NB4 (cell line): Measurements from ENCODE around the gene MIER2.
"Not testable (repeated sequence)": the region's sequence is repeated elsewhere in the genome, so short reads cannot be mapped to it uniquely, and the experiment has no call there.

ENCODE experiments used
- DNase-seq: peaks from one replicate; pipeline ENCODE4 v3.0.0; 2010; ENCODE audit warnings: low read depth
- H3K4me3 ChIP-seq: one replicate; pipeline ENCODE4 v1.5.1; 2011; ENCODE audit warnings: mild to moderate bottlenecking, low read depth, low read length, moderate library complexity
- MYC ChIP-seq: IDR thresholded peaks from 2 replicates; pipeline ENCODE4 v1.6.1; 2011; ENCODE audit warnings: low read depth, low read length
- POLR2A ChIP-seq: IDR thresholded peaks from 2 replicates; pipeline ENCODE4 v1.6.1; 2011; ENCODE audit warnings: mild to moderate bottlenecking; ENCODE audit not compliant: insufficient read length; ENCODE audit errors: extremely low read depth
- TF ChIP-seq, protein P1 (sequence below): IDR thresholded peaks from 2 replicates; pipeline ENCODE4 v1.6.1; 2011; ENCODE audit warnings: low read depth, low read length
- TF ChIP-seq, protein P2 (sequence below): IDR thresholded peaks from one replicate; pipeline ENCODE4 v1.5.1; 2012; ENCODE audit warnings: low read depth, low read length

Gene MIER2, protein sequence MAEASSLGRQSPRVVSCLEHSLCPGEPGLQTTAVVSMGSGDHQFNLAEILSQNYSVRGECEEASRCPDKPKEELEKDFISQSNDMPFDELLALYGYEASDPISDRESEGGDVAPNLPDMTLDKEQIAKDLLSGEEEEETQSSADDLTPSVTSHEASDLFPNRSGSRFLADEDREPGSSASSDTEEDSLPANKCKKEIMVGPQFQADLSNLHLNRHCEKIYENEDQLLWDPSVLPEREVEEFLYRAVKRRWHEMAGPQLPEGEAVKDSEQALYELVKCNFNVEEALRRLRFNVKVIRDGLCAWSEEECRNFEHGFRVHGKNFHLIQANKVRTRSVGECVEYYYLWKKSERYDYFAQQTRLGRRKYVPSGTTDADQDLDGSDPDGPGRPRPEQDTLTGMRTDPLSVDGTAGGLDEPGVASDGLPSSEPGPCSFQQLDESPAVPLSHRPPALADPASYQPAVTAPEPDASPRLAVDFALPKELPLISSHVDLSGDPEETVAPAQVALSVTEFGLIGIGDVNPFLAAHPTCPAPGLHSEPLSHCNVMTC

GRCh38 chr19:344625-345319, at the start of gene MIER2:
MIER2 (minus strand) TSS chr19:344796; CDS start chr19:344782, 14 bp downstream.
- TF ChIP-seq MYC: no peak
- TF ChIP-seq, protein P1, sequence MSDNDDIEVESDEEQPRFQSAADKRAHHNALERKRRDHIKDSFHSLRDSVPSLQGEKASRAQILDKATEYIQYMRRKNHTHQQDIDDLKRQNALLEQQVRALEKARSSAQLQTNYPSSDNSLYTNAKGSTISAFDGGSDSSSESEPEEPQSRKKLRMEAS: no peak
- TF ChIP-seq POLR2A: no peak
- peak within 1 kb of the TSS; percentile 65 for H3K4me3 ChIP-seq
- DNase-seq: peak; percentile 71

DNA sequence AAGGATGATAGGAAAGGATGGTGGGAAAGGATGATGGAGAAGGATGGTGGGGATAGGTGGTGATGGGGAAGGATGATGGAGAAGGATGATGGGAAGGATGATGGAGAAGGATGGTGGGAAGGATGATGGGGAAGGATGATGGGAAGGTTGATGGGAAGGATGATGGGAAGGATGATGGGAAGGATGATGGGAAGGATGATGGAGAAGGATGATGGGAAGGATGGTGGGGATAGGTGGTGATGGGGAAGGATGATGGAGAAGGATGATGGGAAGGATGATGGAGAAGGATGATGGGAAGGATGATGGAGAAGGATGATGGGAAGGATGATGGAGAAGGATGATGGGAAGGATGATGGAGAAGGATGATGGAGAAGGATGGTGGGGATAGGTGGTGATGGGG, 49.0 kb upstream of the MIER2 start:
- not testable (repeated sequence) for H3K4me3 ChIP-seq, DNase-seq

DNA sequence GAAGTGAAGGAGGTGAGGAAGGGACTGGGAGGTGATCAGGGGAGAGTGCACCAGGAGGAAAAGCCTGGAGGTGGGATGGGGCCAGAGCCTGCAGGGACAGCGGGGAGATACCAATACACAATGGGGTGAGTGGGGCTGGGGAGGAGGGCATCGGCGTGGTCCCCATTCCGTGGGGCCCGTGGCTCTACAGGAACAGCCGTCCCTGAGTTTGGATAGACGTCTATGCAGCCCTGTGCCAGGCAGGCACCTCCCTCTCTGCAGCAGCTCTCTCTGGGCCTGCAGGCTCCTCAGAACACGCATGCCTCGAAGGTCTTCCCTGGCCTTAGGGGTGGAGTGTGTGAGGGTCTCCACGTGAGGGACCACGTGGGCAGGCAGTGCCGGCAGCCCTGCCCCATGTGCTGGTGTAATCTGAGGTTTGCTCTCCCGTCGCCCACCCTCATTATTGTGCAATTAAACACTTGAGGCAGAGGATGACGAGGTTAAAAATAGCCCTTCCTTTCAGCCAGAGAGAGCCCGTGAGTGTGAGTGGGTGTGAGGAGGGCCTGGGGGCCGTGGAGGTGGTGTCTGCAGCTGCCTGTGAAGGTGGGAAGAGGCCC, 47.9 kb upstream of the MIER2 start:
- DNase-seq: peak; percentile 28
- TF ChIP-seq, protein P1: peak; percentile 78
- TF ChIP-seq MYC: no peak; the same call in 1 of the 2 replicates
- H3K4me3 ChIP-seq: no peak overlapping the region

- no peak for TF ChIP-seq MYC
- TF ChIP-seq POLR2A: no peak
- TF ChIP-seq, protein P2, sequence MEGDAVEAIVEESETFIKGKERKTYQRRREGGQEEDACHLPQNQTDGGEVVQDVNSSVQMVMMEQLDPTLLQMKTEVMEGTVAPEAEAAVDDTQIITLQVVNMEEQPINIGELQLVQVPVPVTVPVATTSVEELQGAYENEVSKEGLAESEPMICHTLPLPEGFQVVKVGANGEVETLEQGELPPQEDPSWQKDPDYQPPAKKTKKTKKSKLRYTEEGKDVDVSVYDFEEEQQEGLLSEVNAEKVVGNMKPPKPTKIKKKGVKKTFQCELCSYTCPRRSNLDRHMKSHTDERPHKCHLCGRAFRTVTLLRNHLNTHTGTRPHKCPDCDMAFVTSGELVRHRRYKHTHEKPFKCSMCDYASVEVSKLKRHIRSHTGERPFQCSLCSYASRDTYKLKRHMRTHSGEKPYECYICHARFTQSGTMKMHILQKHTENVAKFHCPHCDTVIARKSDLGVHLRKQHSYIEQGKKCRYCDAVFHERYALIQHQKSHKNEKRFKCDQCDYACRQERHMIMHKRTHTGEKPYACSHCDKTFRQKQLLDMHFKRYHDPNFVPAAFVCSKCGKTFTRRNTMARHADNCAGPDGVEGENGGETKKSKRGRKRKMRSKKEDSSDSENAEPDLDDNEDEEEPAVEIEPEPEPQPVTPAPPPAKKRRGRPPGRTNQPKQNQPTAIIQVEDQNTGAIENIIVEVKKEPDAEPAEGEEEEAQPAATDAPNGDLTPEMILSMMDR: no peak
- TF ChIP-seq, protein P1: no peak
- H3K4me3 ChIP-seq: no peak overlapping the region
- no peak for DNase-seq
Observed at GRCh38 chr19:391726-392374, 47.3 kb upstream of the MIER2 start.

- TF ChIP-seq, protein P2: no peak
- TF ChIP-seq, protein P1: no peak
- TF ChIP-seq POLR2A: no peak
- no peak for TF ChIP-seq MYC
- no peak for DNase-seq
- no peak overlapping the region for H3K4me3 ChIP-seq
Observed at GRCh38 chr19:391207-391557, 46.6 kb upstream of the MIER2 start.

DNA sequence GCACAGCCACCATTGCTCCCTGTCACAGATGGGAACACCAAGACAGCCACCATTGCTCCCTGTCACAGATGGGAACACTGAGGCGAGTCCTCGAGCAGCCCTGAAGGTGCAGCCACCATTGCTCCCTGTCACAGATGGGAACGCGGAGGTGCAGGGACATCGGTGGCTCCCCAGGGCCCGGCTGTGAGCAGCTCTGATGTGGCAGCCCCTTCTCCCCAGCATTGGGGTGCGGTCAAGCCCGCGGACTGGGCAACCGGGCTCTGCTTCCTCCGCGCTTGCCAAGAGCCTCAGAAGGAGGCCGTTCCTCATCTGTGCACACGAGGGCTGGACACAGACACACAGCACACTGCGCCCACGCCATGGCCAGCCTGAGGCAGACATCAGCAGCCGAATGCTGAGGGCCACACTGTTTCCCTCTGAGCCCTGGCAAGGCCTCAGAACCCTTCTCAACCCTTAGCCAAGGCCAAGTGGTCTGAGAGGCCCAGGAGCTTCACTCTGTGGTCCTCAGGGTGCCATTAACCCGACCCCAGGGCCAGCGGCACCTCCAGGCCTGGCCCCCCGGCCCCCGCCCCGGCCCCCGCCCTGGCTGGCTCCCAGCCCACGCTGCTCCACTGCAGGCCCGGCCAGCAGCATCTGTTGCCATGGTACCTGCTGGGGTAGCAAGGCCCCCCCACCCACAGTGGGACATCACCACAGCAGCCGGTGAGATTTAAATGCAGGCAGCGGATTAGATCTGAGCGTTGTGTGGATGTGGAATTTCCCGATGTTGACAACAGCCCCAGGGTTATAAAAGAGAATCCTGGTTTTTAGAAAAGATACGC, 46.0 kb upstream of the MIER2 start:
- no peak for DNase-seq
- H3K4me3 ChIP-seq: no peak overlapping the region
- TF ChIP-seq POLR2A: no peak
- TF ChIP-seq, protein P2: no peak
- TF ChIP-seq, protein P1: no peak
- no peak for TF ChIP-seq MYC

GRCh38 chr19:389935-390289, 45.3 kb upstream of the MIER2 start:
- H3K4me3 ChIP-seq: no peak overlapping the region
- no peak for DNase-seq
- TF ChIP-seq, protein P1: no peak
- TF ChIP-seq POLR2A (no peak), MYC (no peak)
